BE2C (cell line): ENCODE measurements around the gene NSRP1.
"Not testable (repeated sequence)": the region's sequence is repeated elsewhere in the genome, so short reads cannot be mapped to it uniquely, and the experiment has no call there.

Source experiments
- DNase-seq: peaks from one replicate; pipeline ENCODE4 v3.0.0-alpha.2; 2020
- H3K27me3 ChIP-seq: fragments of 250-450 bp; sonication (Bioruptor Pico); 2 replicates; pipeline ENCODE4 v1.5.1; 2020; ENCODE audit warnings: mild to moderate bottlenecking
- H3K36me3 ChIP-seq: fragments of 250-450 bp; sonication (Bioruptor Pico); 2 replicates; pipeline ENCODE4 v1.5.1; 2020; ENCODE audit warnings: mild to moderate bottlenecking
- H3K4me1 ChIP-seq: fragments of 250-450 bp; sonication (Bioruptor Pico); 2 replicates; pipeline ENCODE4 v1.5.1; 2020
- H3K4me3 ChIP-seq: 2 replicates; pipeline ENCODE4 v1.5.1; 2011; ENCODE audit warnings: low read depth, low read length
- H3K9me3 ChIP-seq: fragments of 250-450 bp; sonication (Bioruptor Pico); 2 replicates; pipeline ENCODE4 v1.5.1; 2020
- CTCF ChIP-seq: IDR thresholded peaks from 2 replicates; pipeline ENCODE4 v1.5.1; 2012; ENCODE audit warnings: mild to moderate bottlenecking, low read depth, low read length

The NSRP1 gene

GRCh38 chr17:30133197-30133596 lies 16.6 kb downstream of the NSRP1 start:
- no peak for DNase-seq
- no peaks in the 10 kb centered on the region for H3K36me3 ChIP-seq
- no peak for TF ChIP-seq CTCF
- H3K4me3 ChIP-seq = no peak overlapping the region
- H3K4me1 ChIP-seq = no peaks in the 10 kb centered on the region
- H3K9me3 ChIP-seq = no peaks in the 10 kb centered on the region
- H3K27me3 ChIP-seq = no peaks in the 10 kb centered on the region

GRCh38 chr17:30134551-30134950 lies 17.9 kb downstream of the NSRP1 start:
- no peak for TF ChIP-seq CTCF
- no peaks in the 10 kb centered on the region for H3K27me3 ChIP-seq
- no peaks in the 10 kb centered on the region for H3K4me1 ChIP-seq
- no peaks in the 10 kb centered on the region for H3K36me3 ChIP-seq
- no peak overlapping the region for H3K4me3 ChIP-seq
- H3K9me3 ChIP-seq = no peaks in the 10 kb centered on the region
- DNase-seq = no peak

DNA sequence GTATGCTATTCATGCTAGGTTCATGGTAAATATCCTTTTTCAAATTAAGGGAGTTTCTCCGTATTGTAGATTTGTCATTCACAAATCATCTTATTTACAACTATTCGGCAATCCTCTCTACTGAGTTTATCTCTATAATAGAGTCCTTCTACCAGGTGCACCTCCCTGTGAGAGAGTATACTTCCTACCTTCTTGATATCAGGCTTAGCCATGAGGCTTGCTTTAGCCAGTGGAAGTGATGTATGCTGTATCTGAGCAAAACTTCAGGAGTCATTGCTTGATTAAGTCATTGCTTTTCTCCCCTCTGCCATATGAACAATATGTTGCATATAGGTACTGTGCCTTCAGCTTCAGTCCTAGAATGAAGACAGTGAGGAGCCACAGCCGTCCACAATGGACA lies 20.5 kb downstream of the NSRP1 start:
- Histone ChIP-seq H3K4me1 (no peaks in the 10 kb centered on the region), H3K9me3 (no peaks in the 10 kb centered on the region), H3K4me3 (no peak overlapping the region), H3K27me3 (no peaks in the 10 kb centered on the region), H3K36me3 (no peaks in the 10 kb centered on the region)
- TF ChIP-seq CTCF = no peak
- DNase-seq = no peak

GRCh38 chr17:30147860-30148259 lies 31.2 kb downstream of the NSRP1 start:
- DNase-seq, H3K27me3 ChIP-seq, H3K4me3 ChIP-seq, H3K36me3 ChIP-seq, H3K4me1 ChIP-seq, H3K9me3 ChIP-seq: not testable (repeated sequence)

GRCh38 chr17:30148376-30148775 lies 31.8 kb downstream of the NSRP1 start:
- Histone ChIP-seq H3K4me1 (no peaks in the 10 kb centered on the region), H3K4me3 (no peak overlapping the region), H3K27me3 (no peaks in the 10 kb centered on the region), H3K36me3 (no peaks in the 10 kb centered on the region), H3K9me3 (no peaks in the 10 kb centered on the region)
- DNase-seq = no peak
- no peak for TF ChIP-seq CTCF

DNA sequence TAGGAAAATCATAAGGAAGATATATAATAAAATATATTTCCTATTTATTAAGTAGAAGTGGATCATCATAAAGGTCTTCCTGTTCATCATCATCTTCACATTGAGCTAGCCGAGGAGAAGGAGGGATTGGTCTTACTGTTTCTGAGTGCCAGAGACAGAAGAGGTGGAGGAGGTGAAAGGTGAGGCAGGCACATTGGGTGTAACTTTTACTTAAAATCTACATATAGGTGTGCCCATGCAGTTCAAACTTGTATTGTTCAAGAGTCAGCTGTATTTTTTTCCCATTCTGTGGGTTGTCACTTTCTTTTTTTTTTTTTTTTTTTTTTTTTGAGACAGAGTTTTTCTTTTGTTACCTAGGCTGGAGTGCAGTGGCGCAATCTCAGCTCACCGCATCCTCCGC lies 34.9 kb downstream of the NSRP1 start:
- H3K36me3 ChIP-seq = no peaks in the 10 kb centered on the region
- no peak for DNase-seq
- H3K27me3 ChIP-seq = no peaks in the 10 kb centered on the region
- H3K4me3 ChIP-seq = no peak overlapping the region
- no peak for TF ChIP-seq CTCF
- H3K4me1 ChIP-seq = no peaks in the 10 kb centered on the region
- H3K9me3 ChIP-seq = no peaks in the 10 kb centered on the region

- Histone ChIP-seq H3K4me1 (no peaks in the 10 kb centered on the region), H3K36me3 (no peaks in the 10 kb centered on the region; the same call in 1 of the 2 replicates), H3K4me3 (no peak overlapping the region), H3K9me3 (no peaks in the 10 kb centered on the region), H3K27me3 (no peaks in the 10 kb centered on the region)
- no peak for TF ChIP-seq CTCF
- no peak for DNase-seq
These were observed 36.8 kb downstream of the NSRP1 start for GRCh38 chr17:30153463-30153862.
